HepG2 (cell line): Measurements from ENCODE around the gene ANKS6. TPM values are rescaled to one million over a fixed set of nuclear protein-coding genes. Genes with fewer than 3 reads are reported as not detected.

Experiments
- ATAC-seq: fragments of 200-7000 bp; cut with Tn5 transposase; 3 replicates; pipeline ENCODE4 v1.9.1; 2020; ENCODE audit warnings: mild to moderate bottlenecking, moderate library complexity
- BruUV-seq: library from RNA; stranded (reverse); fragments of 400-500 nt; replicated peaks from 2 replicates; lab custom pipeline; 2021; lab: Mats Ljungman, UMichigan
- CTCF ChIA-PET: fragments of 300-600 bp; formaldehyde crosslinking; extraction: SDS; loops from one replicate; lab custom pipeline; 2021; ENCODE audit warnings: low total read pairs, inconsistent platforms, low intra/inter-chr PET ratio; lab: Yijun Ruan, JAX
- POLR2A ChIA-PET: fragments of 350-600 bp; sonication (Branson Sonifier 250); formaldehyde crosslinking; loops from one replicate; lab custom pipeline; 2020; ENCODE audit warnings: antibody characterized with exemption, inconsistent platforms; lab: Yijun Ruan, JAX
- DNase-seq: peaks from one replicate; pipeline ENCODE4 v3.0.0-alpha.2; 2015; ENCODE audit warnings: low spot score
- FAIRE-seq: peaks from 3 replicates; lab custom pipeline; 2011; peaks lifted over from hg19 to GRCh38; lab: Jason Lieb, UNC
- H2AFZ ChIP-seq: one replicate; pipeline ENCODE4 v1.6.1; 2011; ENCODE audit warnings: low read length, inconsistent platforms
- H3K27ac ChIP-seq: fragments of 300-600 bp; 3 replicates; pipeline ENCODE4 v1.8.0; 2011; ENCODE audit warnings: mixed run types, mild to moderate bottlenecking, mixed read lengths, low read length, inconsistent platforms; ENCODE audit not compliant: insufficient read depth; ENCODE audit errors: extremely low read length
- H3K27me3 ChIP-seq, 2 experiments: fragments of 200-600 bp in 1 of 2; 2 replicates in 1 of 2; 3 replicates in 1 of 2; pipeline versions ENCODE4 v1.6.0 to v1.8.0; 2011; ENCODE audit warnings: low read length in 2 of 2, mild to moderate bottlenecking in 2 of 2, moderate library complexity in 2 of 2, inconsistent platforms in 1 of 2; ENCODE audit not compliant: insufficient read depth in 2 of 2, control insufficient read depth in 1 of 2
- H3K36me3 ChIP-seq, 2 experiments: fragments of 200-600 bp in 1 of 2; replicated peaks in 1 of 2; 2 replicates in 1 of 2; 3 replicates in 1 of 2; pipeline versions ENCODE4 v1.5.1 to v1.8.0; 2011; ENCODE audit warnings: low read length in 2 of 2, inconsistent platforms in 1 of 2; ENCODE audit not compliant: insufficient read depth in 2 of 2, control insufficient read depth in 1 of 2
- H3K4me1 ChIP-seq: 2 replicates; pipeline ENCODE4 v1.5.1; 2012; ENCODE audit warnings: low read length, inconsistent platforms; ENCODE audit not compliant: insufficient read depth
- H3K4me2 ChIP-seq: 2 replicates; pipeline ENCODE4 v1.6.0; 2011; ENCODE audit warnings: low read depth, low read length, inconsistent platforms
- H3K4me3 ChIP-seq, 3 experiments: fragments of 200-600 bp in 1 of 3; sonication (generic), shearing (Covaris generic) in 1 of 3; replicated peaks in 1 of 3; 2 replicates each; pipeline ENCODE4 v1.5.1; 2011 to 2016; ENCODE audit warnings: low read length in 3 of 3, inconsistent platforms in 2 of 3, low read depth in 2 of 3, mild to moderate bottlenecking in 2 of 3, control low read depth in 1 of 3, mixed read lengths in 1 of 3; ENCODE audit not compliant: insufficient read depth in 1 of 3
- H3K79me2 ChIP-seq: one replicate; pipeline ENCODE4 v1.6.1; 2011; ENCODE audit warnings: low read length, inconsistent platforms; ENCODE audit not compliant: insufficient read depth
- H3K9ac ChIP-seq: 2 replicates; pipeline ENCODE4 v1.6.0; 2011; ENCODE audit warnings: mild to moderate bottlenecking, low read depth, low read length, inconsistent platforms; ENCODE audit not compliant: insufficient read depth
- H3K9me3 ChIP-seq: 2 replicates; pipeline ENCODE4 v1.5.1; 2012; ENCODE audit warnings: mild to moderate bottlenecking, low read length
- H4K20me1 ChIP-seq: 2 replicates; pipeline ENCODE4 v1.6.0; 2011; ENCODE audit warnings: inconsistent platforms, mild to moderate bottlenecking, low read length, moderate library complexity; ENCODE audit not compliant: insufficient read depth
- EZH2 ChIP-seq: conservative IDR thresholded peaks from 2 replicates; pipeline ENCODE4 v1.6.1; 2012; ENCODE audit warnings: mild to moderate bottlenecking, low read depth, low read length, moderate library complexity
- MEIS1 ChIP-seq: sonication (generic); formaldehyde crosslinking; IDR thresholded peaks from 2 replicates; pipeline ENCODE4 v1.9.0; 2021; ENCODE audit warnings: mild to moderate bottlenecking, missing genetic modification reagents, moderate library complexity, borderline replicate concordance
- NFIC ChIP-seq: IDR thresholded peaks from 2 replicates; pipeline ENCODE4 v1.6.1; 2012; ENCODE audit warnings: mild to moderate bottlenecking, low read length, inconsistent platforms
- NONO ChIP-seq, 2 experiments: fragments of 450-650 bp in 1 of 2; sonication (generic) in 1 of 2; formaldehyde crosslinking in 1 of 2; IDR thresholded peaks in 1 of 2; conservative IDR thresholded peaks in 1 of 2; 2 replicates each; pipeline versions ENCODE4 v1.6.1 to v1.8.0; 2017 to 2022; ENCODE audit warnings: mild to moderate bottlenecking in 1 of 2, missing genetic modification reagents in 1 of 2, moderate library complexity in 1 of 2
- SP1 ChIP-seq, 2 experiments: fragments of 450-650 bp in 1 of 2; sonication (generic) in 1 of 2; formaldehyde crosslinking in 1 of 2; IDR thresholded peaks; 2 replicates each; pipeline versions ENCODE4 v1.4.0 to v1.6.1; 2016 to 2020; ENCODE audit warnings: missing genetic modification reagents in 1 of 2
- STAG1 ChIP-seq: sonication (generic); formaldehyde crosslinking; IDR thresholded peaks from 2 replicates; pipeline ENCODE4 v1.4.0; 2020; ENCODE audit warnings: missing genetic modification reagents
- TOE1 ChIP-seq: sonication (generic); formaldehyde crosslinking; IDR thresholded peaks from 2 replicates; pipeline ENCODE4 v1.4.0; 2020; ENCODE audit warnings: mild to moderate bottlenecking, missing genetic modification reagents
- ZNF143 ChIP-seq: sonication (generic); formaldehyde crosslinking; IDR thresholded peaks from 2 replicates; pipeline ENCODE4 v1.4.0; 2020; ENCODE audit warnings: missing genetic modification reagents
- ZNF234 ChIP-seq: sonication (generic); formaldehyde crosslinking; conservative IDR thresholded peaks from 2 replicates; pipeline ENCODE4 v1.5.1; 2020; ENCODE audit warnings: mild to moderate bottlenecking, missing genetic modification reagents
- ZNF251 ChIP-seq: sonication (generic); formaldehyde crosslinking; IDR thresholded peaks from 2 replicates; pipeline ENCODE4 v1.9.0; 2021; ENCODE audit warnings: mild to moderate bottlenecking, missing genetic modification reagents
- ZNF274 ChIP-seq: sonication (generic); formaldehyde crosslinking; IDR thresholded peaks from 2 replicates; pipeline ENCODE4 v1.5.1; 2020; ENCODE audit warnings: mild to moderate bottlenecking, missing genetic modification reagents
- ZNF317 ChIP-seq: sonication (generic); formaldehyde crosslinking; IDR thresholded peaks from 2 replicates; pipeline ENCODE4 v1.5.0; 2020; ENCODE audit warnings: mild to moderate bottlenecking, missing genetic modification reagents
- ZNF619 ChIP-seq: sonication (generic); formaldehyde crosslinking; IDR thresholded peaks from 2 replicates; pipeline ENCODE4 v1.4.0; 2020; ENCODE audit warnings: mild to moderate bottlenecking, missing genetic modification reagents
- WGBS: methylation state at CpG from one replicate; pipeline ENCODE4 v1.1.6; 2017; ENCODE audit warnings: low lambda C conversion rate; 5-methylcytosine and 5-hydroxymethylcytosine counted together
- in situ Hi-C: cut with HindIII; loops from 2 replicates; pipeline ENCODE4 v1.10.0; 2017; ENCODE audit warnings: low pct_unique_long_range_greater_than_20kb; ENCODE audit not compliant: extremely low pct_ligation_motif_present
- intact Hi-C: fragments of 100-400 bp; cut with micrococcal nuclease; formaldehyde crosslinking; loops from one replicate; pipeline ENCODE4 v1.10.0; 2022; ENCODE audit not compliant: unreplicated experiment
- polyA plus RNA-seq, 8 experiments: library from polyadenylated mRNA; depleted of rRNA in 3 of 8; stranded (reverse) in 7 of 8; unstranded in 1 of 8; fragments of >200 nt; fragmentation: Illumina TruSeq in 4 of 8; extraction: Trizol in 4 of 8; gene quantifications; 2 replicates each; pipeline versions ENCODE4 v1.2.1 to v1.2.3, GENCODE V29; 2011 to 2016; ENCODE audit warnings: low read depth in 4 of 8, missing spikeins in 1 of 8, mixed read lengths in 1 of 8; ENCODE audit not compliant: insufficient read depth in 1 of 8
- total RNA-seq, 5 experiments: library from RNA; depleted of rRNA; stranded (reverse); fragments of >200 nt; fragmentation: Illumina TruSeq; extraction: Trizol; gene quantifications; 2 replicates each; pipeline ENCODE4 v1.2.3, GENCODE V29; 2016; ENCODE audit warnings: low read depth in 1 of 5
- TF ChIP-seq, protein P1 (sequence below): sonication (generic); formaldehyde crosslinking; IDR thresholded peaks from 2 replicates; pipeline ENCODE4 v1.4.0; 2020; ENCODE audit warnings: missing genetic modification reagents, low read depth, mild to moderate bottlenecking, borderline replicate concordance
- TF ChIP-seq, protein P2 (sequence below): IDR thresholded peaks from 2 replicates; pipeline ENCODE4 v1.6.1; 2016; ENCODE audit warnings: mild to moderate bottlenecking, missing biosample characterization, missing genetic modification reagents
- TF ChIP-seq, protein P3 (sequence below): IDR thresholded peaks from 2 replicates; pipeline ENCODE4 v1.6.1; 2018; ENCODE audit warnings: missing genetic modification reagents, mild to moderate bottlenecking, missing compliant biosample characterization
- TF ChIP-seq, protein P4 (sequence below): sonication (generic); formaldehyde crosslinking; IDR thresholded peaks from 2 replicates; pipeline ENCODE4 v1.4.0; 2020; ENCODE audit warnings: mild to moderate bottlenecking, missing genetic modification reagents
- TF ChIP-seq, protein P5 (sequence below): sonication (generic); formaldehyde crosslinking; IDR thresholded peaks from 2 replicates; pipeline ENCODE4 v1.8.0; 2022; ENCODE audit warnings: missing genetic modification reagents, low read depth, mild to moderate bottlenecking, borderline replicate concordance

Gene ANKS6
- total and polyA plus RNA-seq, 2 of the 13 experiments (the other 11 are each of a cell fraction or from before 2014, with no cell fraction given) = 8.8 to 10.7 TPM

DNA sequence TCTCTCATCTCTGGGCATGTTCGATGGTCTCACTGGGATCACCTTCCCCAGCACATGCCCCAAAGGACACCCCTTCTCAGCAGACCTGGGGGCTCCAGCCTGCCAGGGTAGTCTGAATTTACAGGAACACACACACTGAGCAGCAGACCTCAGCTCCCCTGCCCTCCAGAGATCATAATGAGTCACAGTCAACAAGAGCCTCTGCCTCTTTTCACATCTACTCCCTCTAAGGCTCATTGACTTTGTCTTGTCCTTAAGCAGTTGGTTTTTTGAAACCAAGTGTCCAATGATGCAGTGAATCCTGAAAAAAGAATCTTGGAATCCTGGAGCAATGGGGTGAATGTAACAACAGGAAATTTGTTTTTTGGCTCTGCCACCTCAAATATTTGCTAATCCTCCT, 108.4 kb downstream of the ANKS6 start (continued):
- TF ChIP-seq, protein P1, sequence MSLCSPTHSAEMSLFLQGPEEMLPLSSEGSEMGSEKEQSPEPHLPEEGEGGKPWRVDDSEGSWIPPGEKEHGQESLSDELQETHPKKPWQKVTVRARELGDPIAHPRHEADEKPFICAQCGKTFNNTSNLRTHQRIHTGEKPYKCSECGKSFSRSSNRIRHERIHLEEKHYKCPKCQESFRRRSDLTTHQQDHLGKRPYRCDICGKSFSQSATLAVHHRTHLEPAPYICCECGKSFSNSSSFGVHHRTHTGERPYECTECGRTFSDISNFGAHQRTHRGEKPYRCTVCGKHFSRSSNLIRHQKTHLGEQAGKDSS (CRISPR knock-in tag) = no peak
- no peak for TF ChIP-seq NONO (IDR thresholded peaks at IDR 0.05)
- no peak for TF ChIP-seq NONO (CRISPR knock-in tag; conservative IDR thresholded peaks at IDR 0.05)
- TF ChIP-seq, protein P2, sequence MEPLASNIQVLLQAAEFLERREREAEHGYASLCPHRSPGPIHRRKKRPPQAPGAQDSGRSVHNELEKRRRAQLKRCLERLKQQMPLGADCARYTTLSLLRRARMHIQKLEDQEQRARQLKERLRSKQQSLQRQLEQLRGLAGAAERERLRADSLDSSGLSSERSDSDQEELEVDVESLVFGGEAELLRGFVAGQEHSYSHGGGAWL (CRISPR knock-in tag) = no peak
- no peak for TF ChIP-seq ZNF317 (CRISPR knock-in tag)
- TF ChIP-seq ZNF143 (CRISPR knock-in tag) = no peak
- no peak for TF ChIP-seq TOE1 (CRISPR knock-in tag)
- no peak for TF ChIP-seq STAG1 (CRISPR knock-in tag)
- TF ChIP-seq, protein P3, sequence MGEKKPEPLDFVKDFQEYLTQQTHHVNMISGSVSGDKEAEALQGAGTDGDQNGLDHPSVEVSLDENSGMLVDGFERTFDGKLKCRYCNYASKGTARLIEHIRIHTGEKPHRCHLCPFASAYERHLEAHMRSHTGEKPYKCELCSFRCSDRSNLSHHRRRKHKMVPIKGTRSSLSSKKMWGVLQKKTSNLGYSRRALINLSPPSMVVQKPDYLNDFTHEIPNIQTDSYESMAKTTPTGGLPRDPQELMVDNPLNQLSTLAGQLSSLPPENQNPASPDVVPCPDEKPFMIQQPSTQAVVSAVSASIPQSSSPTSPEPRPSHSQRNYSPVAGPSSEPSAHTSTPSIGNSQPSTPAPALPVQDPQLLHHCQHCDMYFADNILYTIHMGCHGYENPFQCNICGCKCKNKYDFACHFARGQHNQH (CRISPR knock-in tag) = no peak
- TF ChIP-seq, all 625 proteins: peak for 0

DNA sequence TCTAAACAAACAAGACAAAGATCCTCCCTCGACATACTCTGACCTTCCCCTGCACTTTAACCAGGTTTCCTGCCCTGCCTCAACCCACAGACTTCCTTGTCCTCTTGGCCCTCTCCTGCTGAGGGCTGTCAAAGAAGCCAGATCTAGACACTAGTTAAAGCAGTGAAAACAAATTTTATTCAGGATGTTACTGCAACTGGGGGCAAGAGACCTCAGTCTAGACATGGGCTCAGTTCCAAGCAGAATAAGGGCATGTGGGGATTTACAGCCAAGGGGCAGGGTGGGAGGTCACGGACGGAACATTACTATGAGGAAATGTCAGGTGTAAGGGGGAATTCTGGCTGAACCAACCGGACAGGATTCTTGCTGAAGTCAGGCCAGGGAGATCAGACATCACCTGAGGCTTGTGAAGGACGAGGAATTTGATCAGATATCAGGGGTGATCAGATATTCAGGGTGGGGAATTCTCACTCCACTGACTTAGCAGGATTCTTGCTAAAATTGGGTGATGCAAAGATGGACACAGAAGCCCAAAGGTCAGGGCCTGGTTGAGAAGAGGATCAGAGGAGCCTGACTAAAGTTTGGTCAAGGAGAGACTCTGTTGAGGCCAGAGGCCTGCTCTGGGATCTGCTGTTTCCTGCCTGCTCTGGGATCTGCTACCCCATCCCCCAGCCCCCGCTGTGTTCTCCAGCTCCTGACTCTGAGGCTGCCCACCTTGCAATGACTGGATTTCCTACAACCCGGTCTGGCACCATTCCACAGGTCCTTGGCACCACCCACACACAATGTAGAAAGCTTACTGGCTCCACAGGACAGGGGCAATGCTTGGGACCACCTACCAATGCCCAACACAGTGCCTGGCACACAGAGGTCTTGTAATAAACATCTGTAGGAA, 109.1 kb downstream of the ANKS6 start:
- FAIRE-seq (no peak), ATAC-seq (peak; percentile 42; the same call in 2 of the 3 replicates), DNase-seq (no peak)
- Histone ChIP-seq H3K9me3 (no peaks in the 10 kb centered on the region), H4K20me1 (no peaks in the 10 kb centered on the region), H2AFZ (no peak overlapping the region), H3K79me2 (no peaks in the 10 kb centered on the region), H3K4me3 (no peak overlapping the region), H3K36me3 (no peaks in the 10 kb centered on the region), H3K27ac (no peak overlapping the region), H3K27me3 (peaks cover 1 to 12% of the 10 kb centered on the region in 2 experiments; a peak in 2 of 5 replicates), H3K9ac (no peak overlapping the region), H3K4me1 (no peaks in the 10 kb centered on the region), H3K4me2 (no peak overlapping the region)
- BruUV-seq = no TSS peak
- intact Hi-C loops = no loop called here
- WGBS = 20% methylated on average over 5 of the region's 7 CpGs
- CTCF ChIA-PET = no interaction called here
- in situ Hi-C loops = no loop called here
- POLR2A ChIA-PET = no interaction called here
- no peak for TF ChIP-seq EZH2
- TF ChIP-seq NFIC = no peak
- TF ChIP-seq ZNF274 (CRISPR knock-in tag) = no peak
- TF ChIP-seq MEIS1 = no peak
- TF ChIP-seq ZNF234 (CRISPR knock-in tag) = no peak
- TF ChIP-seq ZNF251 (CRISPR knock-in tag) = no peak
- TF ChIP-seq, protein P4, sequence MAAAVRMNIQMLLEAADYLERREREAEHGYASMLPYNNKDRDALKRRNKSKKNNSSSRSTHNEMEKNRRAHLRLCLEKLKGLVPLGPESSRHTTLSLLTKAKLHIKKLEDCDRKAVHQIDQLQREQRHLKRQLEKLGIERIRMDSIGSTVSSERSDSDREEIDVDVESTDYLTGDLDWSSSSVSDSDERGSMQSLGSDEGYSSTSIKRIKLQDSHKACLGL (CRISPR knock-in tag) = no peak
- no peak for TF ChIP-seq ZNF619 (CRISPR knock-in tag)
- TF ChIP-seq, protein P5, sequence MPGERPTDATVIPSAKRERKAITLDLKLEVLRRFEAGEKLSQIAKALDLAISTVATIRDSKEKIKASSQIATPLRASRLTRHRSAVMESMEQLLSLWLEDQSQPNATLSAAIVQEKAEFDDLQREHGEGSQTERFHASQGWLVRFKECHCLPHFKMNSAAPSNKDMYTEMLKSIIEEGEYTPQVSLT = no peak
- TF ChIP-seq SP1 (IDR thresholded peaks at IDR 0.05) = no peak
- no peak for TF ChIP-seq SP1 (CRISPR knock-in tag; IDR thresholded peaks at IDR 0.05)
